ENCODE data around the gene JUN. TPM values are rescaled to one million over a fixed set of nuclear protein-coding genes. Genes with fewer than 3 reads are reported as not detected.
A peak's percentile ranks its signal among the peaks of the same experiment; 100 is the strongest.

The JUN gene
- 66.2 and 90.0 TPM in 2 replicates for total RNA-seq

GRCh38 chr1:58783993-58784757, at the start of gene JUN:
Gene JUN, minus strand, starts transcription at chr1:58784047. Its CDS starts 977 bp downstream, at chr1:58783070.
- peak; percentile 79 for FAIRE-seq

GRCh38 chr1:58833166-58833565, 49.3 kb upstream of the JUN start:
- FAIRE-seq: no peak
- H3K4me3 ChIP-seq (ENCODE audit: low read depth, low read length): no peak overlapping the region
- H3K36me3 ChIP-seq (ENCODE audit: control insufficient read depth, insufficient read depth, low read length): no peaks in the 10 kb centered on the region
- no peaks in the 10 kb centered on the region for H3K27me3 ChIP-seq (ENCODE audit: control insufficient read depth, insufficient read depth, low read length)
- TF ChIP-seq, protein P1, sequence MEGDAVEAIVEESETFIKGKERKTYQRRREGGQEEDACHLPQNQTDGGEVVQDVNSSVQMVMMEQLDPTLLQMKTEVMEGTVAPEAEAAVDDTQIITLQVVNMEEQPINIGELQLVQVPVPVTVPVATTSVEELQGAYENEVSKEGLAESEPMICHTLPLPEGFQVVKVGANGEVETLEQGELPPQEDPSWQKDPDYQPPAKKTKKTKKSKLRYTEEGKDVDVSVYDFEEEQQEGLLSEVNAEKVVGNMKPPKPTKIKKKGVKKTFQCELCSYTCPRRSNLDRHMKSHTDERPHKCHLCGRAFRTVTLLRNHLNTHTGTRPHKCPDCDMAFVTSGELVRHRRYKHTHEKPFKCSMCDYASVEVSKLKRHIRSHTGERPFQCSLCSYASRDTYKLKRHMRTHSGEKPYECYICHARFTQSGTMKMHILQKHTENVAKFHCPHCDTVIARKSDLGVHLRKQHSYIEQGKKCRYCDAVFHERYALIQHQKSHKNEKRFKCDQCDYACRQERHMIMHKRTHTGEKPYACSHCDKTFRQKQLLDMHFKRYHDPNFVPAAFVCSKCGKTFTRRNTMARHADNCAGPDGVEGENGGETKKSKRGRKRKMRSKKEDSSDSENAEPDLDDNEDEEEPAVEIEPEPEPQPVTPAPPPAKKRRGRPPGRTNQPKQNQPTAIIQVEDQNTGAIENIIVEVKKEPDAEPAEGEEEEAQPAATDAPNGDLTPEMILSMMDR (IDR thresholded peaks at IDR 0.05; ENCODE audit: insufficient read depth, low read length, severe bottlenecking): no peak
- DNase-seq (ENCODE audit: low read depth): no peak

More at GRCh38 chr1:58783993-58784757, at the start of gene JUN:
- H3K36me3 ChIP-seq (ENCODE audit: control insufficient read depth, insufficient read depth, low read length): peaks cover 9% of the 10 kb centered on the region
- peak within 1 kb of the TSS; percentile 79 for H3K4me3 ChIP-seq (ENCODE audit: low read depth, low read length)
- H3K27me3 ChIP-seq (ENCODE audit: control insufficient read depth, insufficient read depth, low read length): no peaks in the 10 kb centered on the region
- DNase-seq (ENCODE audit: low read depth): peak; percentile 98
- TF ChIP-seq, protein P1 (IDR thresholded peaks at IDR 0.05; ENCODE audit: insufficient read depth, low read length, severe bottlenecking): no peak

DNA sequence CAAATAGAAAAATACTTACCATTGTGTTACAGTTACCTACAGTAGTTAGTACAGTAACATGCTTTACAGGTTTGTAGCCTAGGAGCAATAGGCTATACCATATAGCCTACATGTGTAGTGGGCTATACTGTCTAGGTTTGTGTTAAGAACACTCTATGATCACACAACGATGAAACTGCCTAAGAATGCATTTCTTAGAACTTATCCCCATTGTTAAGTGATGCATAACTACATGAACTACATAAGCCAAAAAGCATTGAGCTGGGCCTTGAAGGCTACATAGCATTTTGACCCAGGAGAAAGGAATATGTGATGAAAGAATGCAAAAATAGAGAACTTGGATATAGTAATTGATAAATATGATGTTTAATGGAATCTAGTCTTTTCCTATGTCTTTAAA, 46.4 kb upstream of the JUN start:
- H3K36me3 ChIP-seq (ENCODE audit: control insufficient read depth, insufficient read depth, low read length): no peaks in the 10 kb centered on the region
- TF ChIP-seq, protein P1 (IDR thresholded peaks at IDR 0.05; ENCODE audit: insufficient read depth, low read length, severe bottlenecking): no peak
- no peak overlapping the region for H3K4me3 ChIP-seq (ENCODE audit: low read depth, low read length)
- DNase-seq (ENCODE audit: low read depth) (no peak), FAIRE-seq (no peak)
- H3K27me3 ChIP-seq (ENCODE audit: control insufficient read depth, insufficient read depth, low read length): no peaks in the 10 kb centered on the region

- TF ChIP-seq, protein P1 (IDR thresholded peaks at IDR 0.05; ENCODE audit: insufficient read depth, low read length, severe bottlenecking): no peak
Measured at GRCh38 chr1:58829866-58830265, 46.0 kb upstream of the JUN start.

DNA sequence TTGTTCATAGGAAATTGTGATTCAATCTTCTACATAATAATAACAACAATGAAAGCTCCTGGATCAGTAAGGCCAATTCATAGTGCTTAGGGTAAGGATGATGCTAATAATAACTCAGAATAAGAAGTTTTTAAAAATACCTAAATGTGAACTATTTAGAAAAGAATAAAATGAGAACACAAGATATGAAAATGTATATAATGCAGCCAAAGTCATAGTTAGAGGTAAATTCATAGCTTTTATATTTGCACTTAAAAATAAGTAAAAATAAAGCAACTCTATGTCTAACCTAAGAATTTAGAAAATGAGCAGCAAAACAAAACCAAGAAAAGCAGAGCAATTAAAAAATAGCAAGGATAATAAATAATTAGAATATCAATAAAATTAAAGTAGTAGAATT, 43.5 kb upstream of the JUN start:
- FAIRE-seq (no peak), DNase-seq (ENCODE audit: low read depth) (no peak)
- Histone ChIP-seq H3K4me3 (ENCODE audit: low read depth, low read length) (no peak overlapping the region), H3K36me3 (ENCODE audit: control insufficient read depth, insufficient read depth, low read length) (no peaks in the 10 kb centered on the region), H3K27me3 (ENCODE audit: control insufficient read depth, insufficient read depth, low read length) (no peaks in the 10 kb centered on the region)
- TF ChIP-seq, protein P1 (IDR thresholded peaks at IDR 0.05; ENCODE audit: insufficient read depth, low read length, severe bottlenecking): no peak

More at GRCh38 chr1:58829866-58830265, 46.0 kb upstream of the JUN start:
- no peaks in the 10 kb centered on the region for H3K27me3 ChIP-seq (ENCODE audit: control insufficient read depth, insufficient read depth, low read length)
- FAIRE-seq (no peak), DNase-seq (ENCODE audit: low read depth) (no peak)
- no peaks in the 10 kb centered on the region for H3K36me3 ChIP-seq (ENCODE audit: control insufficient read depth, insufficient read depth, low read length)
- no peak overlapping the region for H3K4me3 ChIP-seq (ENCODE audit: low read depth, low read length)

Data from bronchial epithelial cell (primary cell).